ENCODE data around the gene ZNF532.
"Not testable (repeated sequence)": the region's sequence is repeated elsewhere in the genome, so short reads cannot be mapped to it uniquely, and the experiment has no call there.

Gene ZNF532

GRCh38 chr18:59011786-59012185 lies 147.1 kb downstream of the ZNF532 start:
- no peak for DNase-seq

DNA sequence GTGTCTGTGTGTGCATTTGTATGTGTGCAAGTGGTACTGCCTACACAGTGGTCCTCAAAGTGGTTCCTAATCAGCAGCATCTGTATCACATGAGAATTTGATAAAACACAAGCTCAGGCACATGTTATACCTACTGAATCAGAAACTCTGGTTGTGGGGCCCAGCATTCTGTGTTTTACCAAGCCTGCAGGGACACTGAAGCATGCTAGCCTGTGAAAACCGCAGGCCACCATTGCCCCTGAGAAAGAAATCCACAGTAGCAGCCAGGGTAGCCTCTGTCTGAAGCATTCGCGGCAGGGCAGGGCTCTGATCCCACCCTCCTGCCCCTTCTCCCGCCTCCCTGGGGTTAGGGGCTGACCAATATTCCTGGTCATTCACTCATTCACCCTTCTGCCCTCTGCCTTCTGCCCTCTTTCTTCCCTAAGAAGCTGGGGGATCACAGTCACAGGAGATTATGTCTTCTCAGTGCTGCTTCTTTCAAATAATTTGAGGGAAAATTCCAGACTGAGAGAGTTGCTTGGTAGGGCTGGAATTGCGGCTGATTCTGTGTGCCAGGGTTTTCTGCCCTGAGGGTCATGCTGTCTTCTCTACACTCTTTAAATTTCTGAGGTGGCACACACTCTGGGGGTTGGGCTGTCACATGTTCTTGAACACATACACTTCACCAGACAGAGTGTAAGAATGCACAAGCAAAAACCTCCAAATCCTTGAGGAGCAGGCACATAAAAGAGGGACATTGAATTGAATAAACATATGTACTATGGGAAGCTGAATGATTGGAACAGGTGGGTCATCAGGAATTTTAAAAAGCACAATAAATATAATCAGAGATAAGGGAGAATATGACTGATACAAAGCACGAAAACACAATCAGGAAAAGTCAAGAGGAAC lies 148.4 kb downstream of the ZNF532 start:
- DNase-seq = no peak

GRCh38 chr18:59013744-59014143 lies 149.1 kb downstream of the ZNF532 start:
- no peak for DNase-seq

DNA sequence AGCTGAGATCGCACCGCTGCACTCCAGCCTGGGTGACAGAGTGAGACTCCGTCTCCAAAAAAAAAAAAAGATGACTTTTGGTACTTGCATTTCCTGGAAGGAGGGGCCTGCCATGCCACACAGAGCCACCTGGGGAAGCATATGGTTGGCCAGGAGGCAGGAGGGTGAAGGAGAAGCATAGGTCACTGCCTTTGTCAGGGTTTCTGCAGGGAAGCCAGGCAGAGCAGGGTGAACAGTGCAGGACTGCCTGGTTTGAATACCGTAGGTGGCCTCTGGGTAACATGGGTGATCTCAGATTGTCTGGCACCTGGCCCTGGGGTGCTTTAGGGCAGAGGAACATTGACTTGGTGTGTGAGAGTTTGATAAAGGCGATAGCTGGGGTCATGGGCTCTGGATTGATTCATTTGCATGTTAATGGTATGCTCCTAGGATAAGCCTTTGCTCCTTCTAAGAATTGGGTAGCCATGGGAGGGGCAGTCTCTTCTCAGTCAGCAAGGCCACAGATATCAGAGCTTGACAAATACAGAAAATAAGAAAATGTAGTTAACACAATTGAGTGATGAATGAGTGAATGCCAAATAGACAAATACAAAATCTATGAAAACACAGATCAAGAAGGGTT lies 151.0 kb downstream of the ZNF532 start:
- no peak for DNase-seq

GRCh38 chr18:59021500-59021899 lies 156.8 kb downstream of the ZNF532 start:
- peak; percentile 31 for DNase-seq

- no peak for DNase-seq
These were observed 157.7 kb downstream of the ZNF532 start for GRCh38 chr18:59022167-59022945.

DNA sequence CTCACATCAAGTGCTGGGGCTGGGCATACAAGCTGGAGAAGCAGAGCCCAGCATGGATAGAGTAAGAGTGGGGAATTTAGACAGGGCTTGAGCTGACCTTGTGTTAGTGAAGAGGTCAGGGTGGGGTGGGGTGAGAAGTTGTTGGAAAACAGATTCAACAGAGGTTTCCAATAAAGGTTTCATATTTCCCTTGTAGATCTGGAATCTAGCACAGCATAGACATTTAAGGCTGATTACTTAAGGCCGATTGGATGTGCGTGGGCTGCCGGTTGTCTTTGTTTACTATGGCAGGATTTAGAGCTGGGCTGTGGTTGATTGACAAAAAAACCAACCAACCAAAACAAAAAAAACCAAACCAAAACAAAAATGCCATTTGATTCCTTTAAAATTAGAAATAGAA lies 160.2 kb downstream of the ZNF532 start:
- no peak for DNase-seq

- DNase-seq = not testable (repeated sequence)
These were observed 160.9 kb downstream of the ZNF532 start for GRCh38 chr18:59025532-59025931.

- DNase-seq = no peak
These were observed 161.7 kb downstream of the ZNF532 start for GRCh38 chr18:59026364-59026763.

DNA sequence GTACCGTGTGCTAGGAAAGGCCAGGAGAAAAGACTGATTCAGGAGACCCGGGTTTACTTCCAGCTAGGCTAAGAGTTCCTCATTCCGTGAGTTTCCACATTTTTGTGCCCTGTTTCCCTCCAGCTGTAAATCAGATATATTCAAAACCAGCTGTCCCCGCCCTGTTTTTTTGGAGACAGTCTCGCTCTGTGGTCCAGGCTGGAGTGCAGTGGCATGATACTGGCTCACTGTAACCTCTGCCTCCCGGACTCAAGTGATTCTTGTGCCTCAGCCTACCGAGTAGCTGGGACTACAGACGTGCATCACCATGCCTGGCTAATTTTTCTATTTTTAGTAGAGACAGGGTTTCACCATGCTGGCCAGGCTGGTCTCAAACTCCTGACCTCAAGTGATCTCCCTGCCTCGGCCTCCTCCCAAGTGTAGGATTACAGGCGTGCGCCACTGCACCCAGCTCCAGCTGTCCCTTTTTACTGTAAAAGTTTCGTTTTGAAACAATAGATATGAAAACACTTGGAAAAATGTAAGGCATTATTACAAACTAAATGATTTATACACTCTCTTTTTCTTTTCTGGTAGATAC lies 162.2 kb downstream of the ZNF532 start:
- no peak for DNase-seq

DNA sequence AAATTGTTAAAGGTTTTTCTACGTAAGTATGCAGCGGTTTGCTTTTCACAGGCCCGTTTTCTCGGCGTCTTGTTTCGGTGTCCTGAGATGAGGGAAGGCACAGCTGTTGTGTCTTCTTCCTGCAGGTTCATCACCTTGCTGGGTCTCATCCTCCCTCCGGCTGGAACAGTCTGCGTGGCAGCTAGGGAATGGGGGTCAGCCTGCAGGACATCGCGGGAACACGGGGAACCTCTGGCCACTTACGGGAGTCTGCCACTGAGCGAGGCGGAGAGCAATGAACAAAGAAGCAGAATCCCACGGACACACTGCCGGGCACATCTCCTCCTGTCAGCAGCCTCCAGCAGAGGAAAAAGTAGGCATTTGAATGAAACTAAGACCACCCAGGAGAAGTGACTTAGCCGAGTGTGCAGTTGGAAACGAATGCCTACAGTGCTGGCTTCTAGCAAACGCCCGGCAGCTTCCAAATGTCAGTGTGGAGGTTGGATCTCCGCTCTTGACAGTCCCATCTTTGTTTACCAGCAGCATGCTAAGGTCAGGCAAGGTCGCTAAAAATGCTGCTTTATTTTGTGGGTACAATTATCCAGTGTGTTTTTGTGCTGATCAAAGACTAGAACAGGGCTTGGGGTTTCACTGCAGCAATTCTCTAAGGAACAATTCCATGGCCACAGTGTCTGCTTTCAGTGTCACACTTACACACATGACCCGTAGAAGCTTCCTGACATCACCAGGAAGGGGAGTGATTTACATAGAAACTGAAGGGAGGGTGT lies 165.2 kb downstream of the ZNF532 start:
- DNase-seq = no peak

DNA sequence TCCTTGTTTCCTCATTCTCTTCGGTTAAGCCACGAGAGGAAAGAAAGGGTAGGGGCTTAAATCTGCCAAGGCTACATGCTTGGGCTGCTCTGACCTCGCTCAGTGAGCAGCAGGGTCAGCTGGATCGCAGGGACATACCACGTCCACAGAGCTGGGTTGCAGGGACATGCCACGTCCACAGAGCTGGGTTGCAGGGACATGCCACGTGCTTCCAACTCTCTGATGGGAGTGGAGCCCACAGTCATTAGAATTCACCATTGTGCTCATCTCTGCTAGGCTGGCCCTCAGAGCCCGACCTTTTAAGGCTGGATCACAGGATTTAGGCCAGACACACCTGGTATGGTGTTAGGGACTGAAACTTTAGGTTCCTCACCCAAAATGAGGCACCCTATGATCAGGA lies 167.6 kb downstream of the ZNF532 start:
- no peak for DNase-seq

DNA sequence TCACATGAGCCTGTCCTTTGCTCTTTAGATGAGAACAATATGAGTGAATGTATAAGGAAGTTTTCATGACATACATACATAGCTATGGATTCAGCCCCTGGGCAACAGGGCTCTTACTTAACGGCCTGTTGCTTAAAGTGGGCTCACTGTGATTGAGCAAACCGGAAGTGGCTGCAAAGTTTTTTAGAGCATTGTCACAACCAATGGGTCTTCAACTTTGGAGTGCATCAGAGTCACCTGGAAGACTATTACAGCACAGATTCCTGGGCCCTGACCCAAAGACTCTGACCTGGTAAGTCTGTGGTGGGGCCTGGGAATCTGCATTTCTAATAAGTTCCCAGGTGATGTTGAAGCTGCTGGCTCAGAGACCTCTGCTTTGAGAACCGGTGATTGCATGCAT lies 168.7 kb downstream of the ZNF532 start:
- no peak for DNase-seq

GRCh38 chr18:59033974-59034373 lies 169.3 kb downstream of the ZNF532 start:
- DNase-seq = no peak

DNA sequence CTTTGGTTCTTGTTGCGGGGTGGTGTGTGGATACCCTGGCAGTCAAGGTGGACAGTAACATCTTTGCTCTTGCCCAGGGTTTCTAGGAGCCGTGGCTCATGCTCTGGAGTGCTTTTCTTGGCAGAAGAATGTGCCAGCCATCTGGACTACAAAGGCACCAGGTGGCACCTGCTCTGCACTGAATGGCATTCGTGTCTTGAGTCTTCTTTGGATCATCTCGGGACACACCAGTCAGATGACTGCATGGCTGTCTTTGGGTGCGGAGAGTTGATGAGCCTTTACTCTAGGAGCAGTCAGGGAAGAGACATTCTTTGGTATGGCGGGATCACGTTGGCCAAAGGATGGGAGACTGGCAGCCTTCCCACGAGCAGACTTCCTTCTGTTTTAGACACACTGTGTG lies 170.9 kb downstream of the ZNF532 start:
- no peak for DNase-seq

All from NCI-H2029 treated with DMSO at 0.1 percent for 48 hours (cell line).